IPS-NIHi7 (cell line): ENCODE results near the gene RHO.
A peak's percentile ranks its signal among the peaks of the same experiment; 100 is the strongest.
"Not testable (repeated sequence)": the region's sequence is repeated elsewhere in the genome, so short reads cannot be mapped to it uniquely, and the experiment has no call there.

ENCODE experiments used
- DNase-seq: peaks from one replicate; pipeline ENCODE4 v3.0.0; 2012; ENCODE audit warnings: mixed read lengths; ENCODE audit errors: extremely low spot score

Gene RHO

DNA sequence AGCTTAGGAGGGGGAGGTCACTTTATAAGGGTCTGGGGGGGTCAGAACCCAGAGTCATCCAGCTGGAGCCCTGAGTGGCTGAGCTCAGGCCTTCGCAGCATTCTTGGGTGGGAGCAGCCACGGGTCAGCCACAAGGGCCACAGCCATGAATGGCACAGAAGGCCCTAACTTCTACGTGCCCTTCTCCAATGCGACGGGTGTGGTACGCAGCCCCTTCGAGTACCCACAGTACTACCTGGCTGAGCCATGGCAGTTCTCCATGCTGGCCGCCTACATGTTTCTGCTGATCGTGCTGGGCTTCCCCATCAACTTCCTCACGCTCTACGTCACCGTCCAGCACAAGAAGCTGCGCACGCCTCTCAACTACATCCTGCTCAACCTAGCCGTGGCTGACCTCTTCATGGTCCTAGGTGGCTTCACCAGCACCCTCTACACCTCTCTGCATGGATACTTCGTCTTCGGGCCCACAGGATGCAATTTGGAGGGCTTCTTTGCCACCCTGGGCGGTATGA, at the start of gene RHO:
Gene RHO (plus strand): TSS at position 51 of the 512 bp plus-strand sequence. CDS start 95 bp downstream, at position 146.
- DNase-seq = no peak

DNA sequence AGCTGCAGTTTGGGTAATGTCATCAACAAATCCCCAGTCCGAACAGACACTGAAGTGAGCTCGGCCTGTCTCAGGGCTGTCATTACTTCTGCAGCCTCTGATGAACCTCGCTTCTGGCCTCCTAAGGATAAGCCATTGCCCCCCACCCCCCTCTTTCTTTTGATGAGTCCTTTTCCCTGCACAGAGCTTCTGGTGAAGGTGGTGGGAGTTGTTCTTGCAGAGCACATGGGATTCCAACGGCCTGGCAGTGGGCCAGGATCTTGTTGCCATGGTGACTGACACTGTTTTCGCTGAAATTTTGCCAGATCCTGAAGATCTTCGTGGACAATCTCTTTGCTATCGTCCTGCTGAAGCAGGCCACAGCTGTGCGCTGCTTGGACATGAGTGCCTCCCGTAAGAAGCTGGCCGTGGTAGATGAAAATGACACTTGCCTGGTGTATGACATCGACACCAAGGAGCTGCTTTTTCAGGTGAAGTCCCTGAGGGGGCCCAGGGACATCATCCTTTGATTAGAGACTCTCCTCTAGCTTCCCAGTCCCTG, 47.1 kb upstream of the RHO start:
- DNase-seq = not testable (repeated sequence)

DNA sequence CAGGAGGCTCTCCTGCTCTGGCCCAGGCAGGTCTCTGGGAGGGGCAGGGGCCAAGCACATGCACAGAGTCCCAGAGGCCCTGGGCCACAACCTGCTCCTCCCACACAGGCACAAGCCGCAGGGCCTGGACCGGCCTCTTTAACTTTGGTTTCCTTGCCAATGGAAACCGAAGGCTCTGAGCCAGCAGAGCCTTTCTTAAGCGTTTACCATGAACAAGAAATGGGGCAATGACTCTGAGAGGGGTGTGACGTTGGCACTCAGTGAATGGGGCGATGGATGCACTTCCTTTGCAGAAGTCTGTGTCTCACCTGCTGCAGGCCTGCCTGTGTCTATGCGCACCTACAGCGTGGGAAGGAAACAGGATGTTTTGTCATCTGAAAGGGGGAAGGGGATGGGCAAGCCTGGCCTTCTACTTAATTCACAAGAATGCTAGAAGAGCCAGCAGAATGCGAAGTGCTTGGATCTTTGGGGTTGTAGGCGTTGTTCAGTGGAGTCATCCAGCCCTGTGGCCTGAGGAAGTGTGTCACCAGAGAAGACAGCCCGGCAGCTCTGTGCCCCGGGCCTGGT, 46.6 kb upstream of the RHO start:
- DNase-seq = no peak

DNA sequence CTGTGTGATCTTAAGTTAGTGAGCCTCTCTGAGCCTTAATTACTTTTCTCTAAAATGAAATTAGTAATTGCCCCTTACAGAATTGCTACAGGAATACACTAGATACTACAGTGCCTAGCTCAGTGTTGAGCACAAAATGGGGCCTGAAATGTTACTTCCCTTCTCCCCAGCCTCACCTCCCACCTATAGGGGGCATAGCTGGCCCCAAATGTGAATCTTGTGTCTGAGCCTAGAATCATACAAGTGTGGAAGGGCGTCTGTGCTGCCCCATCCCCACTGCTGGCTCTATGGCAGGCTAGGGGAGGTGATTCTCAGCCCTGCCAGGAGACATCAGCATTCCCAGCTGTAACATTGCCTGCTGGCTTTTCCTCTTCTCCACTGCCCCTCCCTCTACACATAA, 45.7 kb upstream of the RHO start:
- peak; percentile 48 for DNase-seq

DNA sequence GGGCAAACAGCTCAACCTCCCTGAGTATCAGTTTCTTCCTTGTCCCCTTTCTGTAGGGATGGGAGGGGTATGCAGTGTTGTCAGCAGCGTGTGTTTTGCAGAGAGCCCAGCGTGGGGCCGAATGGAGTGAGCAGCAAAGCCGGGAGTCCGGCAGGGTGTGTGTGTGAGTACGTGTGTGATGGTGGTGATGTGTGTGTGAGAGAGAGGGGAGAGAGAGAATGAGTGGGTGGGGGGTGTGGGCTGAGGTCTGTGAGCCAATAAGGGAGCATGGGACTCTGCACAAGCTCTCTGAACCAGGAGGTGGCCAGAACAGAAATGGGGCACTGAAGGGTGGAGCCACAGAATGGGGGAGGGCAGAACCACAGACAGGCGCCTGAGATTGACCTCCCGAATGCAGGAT, 44.6 kb upstream of the RHO start:
- no peak for DNase-seq

DNA sequence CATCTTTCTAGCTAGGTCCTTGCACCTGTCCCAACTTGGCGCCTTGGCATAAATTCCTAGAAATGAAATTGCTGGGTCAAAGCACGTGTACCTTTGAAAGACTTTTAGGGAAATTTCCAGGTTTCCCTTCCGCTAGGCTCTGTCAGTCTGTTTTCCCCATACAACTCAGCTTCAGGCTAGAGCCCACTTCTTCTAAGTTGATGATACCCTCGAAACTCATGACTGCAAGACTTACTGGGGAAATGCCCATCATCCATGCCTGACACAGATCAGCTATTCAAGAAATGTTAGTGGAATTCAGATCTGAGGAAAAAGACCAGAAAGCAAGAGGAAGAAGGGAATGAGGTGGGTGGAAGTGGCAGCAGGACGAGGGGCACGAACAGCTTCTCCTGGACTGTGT, 43.3 kb upstream of the RHO start:
- DNase-seq = not testable (repeated sequence)

DNA sequence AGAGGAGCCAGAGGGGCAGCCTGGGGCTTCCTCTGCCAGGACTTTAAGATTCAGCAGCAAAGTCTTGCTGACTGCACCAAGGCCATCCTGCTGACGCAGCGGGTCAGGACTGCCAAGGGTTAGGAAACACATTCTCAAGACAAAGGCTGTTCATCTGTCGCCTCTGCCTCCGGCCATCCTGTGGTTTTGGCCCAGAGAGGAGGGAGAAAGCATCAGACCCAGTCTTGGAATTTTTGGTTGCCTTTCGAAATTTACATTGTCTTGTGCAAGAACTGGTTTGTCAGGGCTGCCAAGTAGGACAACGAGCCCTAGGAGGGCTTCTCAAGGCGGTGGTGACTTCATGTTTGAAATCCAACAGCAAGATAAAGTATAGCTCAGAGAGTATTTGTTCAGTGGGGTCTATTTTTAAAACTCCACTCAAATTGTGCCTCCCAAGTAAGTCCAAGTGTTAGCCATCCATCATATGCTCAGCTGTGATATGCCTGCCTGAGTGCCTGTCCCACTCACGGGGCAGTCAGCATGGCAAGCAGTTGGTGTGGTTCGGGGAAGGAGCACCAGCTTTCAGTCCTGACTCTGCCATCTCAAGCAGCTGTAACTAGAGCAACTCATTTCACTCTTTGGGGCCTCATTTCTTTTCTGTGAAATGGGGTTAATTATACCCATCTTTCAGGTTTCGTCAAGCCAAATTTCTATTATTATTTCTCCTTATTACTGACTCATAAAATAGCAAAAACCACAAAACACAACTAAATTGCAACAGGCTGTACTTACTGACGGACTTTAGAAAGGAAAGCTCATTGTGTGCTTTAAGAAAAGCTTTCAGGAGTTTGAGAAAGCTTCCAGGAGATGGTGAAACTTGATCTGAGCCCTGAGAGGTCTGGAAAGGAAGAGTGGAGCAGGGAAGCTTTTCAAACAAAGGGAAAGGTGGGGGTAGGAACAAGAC, 42.4 kb upstream of the RHO start:
- DNase-seq = peak; percentile 58

DNA sequence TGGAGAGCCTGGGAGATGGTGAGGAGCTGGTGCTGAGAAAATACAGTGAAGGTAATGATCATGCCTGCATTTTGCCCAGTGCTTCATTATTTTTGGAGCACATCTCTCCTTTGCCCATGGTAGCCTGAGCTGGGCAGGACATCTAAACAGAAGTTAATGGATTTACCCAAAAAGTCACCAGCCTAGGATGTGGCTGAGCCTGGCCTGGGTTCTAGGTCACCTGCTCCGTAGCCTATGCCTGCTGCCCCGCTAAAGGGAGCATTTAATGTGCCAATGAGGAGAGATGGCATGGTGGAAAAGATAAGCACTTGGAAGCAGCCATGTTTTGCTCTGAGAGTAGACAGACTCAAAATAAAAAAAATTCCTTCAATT, 41.8 kb upstream of the RHO start:
- DNase-seq = no peak

DNA sequence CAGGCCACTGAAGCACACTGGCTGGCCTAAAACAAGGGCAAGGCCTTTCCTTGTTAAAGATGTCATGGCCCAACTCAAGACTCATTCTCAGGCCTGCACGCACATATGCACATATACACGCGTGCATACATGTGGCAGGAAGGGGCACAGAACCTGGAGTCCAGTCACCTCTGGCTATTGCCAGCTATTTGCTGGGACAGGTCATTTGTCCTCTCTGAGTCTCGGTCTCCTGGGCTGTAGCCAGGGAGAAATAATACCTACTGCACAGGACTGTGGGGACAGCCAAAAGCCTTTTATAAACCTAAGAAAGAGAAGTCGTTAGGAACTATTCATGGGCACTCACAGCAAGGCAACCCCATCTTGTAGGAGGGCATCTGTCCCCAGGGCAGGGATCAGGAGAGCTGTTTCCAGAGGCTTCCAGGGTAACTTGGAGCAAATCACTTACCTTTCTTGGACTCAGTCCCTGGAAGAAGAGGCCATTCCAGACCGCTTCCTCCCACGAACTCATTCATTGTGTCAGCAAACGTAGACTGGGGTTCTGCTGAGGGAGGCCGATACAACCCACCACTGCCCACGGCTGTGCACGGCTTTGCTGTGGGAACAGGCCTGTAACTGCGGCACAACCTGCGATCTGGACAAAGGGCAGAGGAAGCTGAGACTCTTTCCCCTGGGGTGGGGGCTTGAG, 41.1 kb upstream of the RHO start:
- DNase-seq = no peak

DNA sequence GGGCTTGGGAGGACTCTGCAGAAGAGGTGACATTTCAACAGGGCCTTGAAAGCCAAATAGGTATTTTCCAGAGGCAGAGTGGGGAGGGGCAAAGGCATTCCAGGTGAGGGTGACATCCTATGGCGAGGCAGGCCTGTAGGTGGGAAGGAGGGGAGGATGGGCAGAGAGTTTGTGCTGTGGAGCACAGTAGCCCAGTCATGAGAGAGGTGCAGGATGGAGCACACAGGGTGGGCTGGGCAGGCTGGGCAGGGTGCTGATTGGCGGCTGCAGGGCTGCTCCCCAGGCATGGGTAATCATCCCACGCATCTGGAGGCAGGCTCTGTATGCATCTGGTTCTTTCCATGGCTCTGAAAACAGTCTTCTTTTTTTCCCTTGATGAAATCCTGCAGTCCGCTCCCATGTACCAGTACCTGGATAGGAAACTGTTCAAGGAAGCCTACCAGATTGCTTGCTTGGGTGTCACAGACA, 40.5 kb upstream of the RHO start:
- not testable (repeated sequence) for DNase-seq

DNA sequence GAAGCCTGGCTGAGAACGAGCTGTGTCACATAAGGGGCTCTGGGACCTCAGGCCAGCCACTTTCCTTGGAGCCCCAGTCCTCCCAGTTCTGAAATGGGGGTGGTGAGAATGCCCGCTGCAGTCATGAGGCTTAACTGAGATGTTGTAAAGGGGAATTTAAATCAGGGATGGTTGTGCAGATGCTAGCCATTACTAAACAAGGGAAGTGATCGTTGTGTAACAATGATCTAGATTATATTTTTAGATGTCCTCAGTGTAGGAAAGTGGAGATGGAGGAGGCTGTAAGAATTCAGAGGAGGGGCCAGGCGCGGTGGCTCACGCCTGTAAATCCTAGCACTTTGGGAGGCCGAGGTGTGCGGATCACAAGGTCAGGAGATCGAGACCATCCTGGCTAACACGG, 39.2 kb upstream of the RHO start:
- not testable (repeated sequence) for DNase-seq

DNA sequence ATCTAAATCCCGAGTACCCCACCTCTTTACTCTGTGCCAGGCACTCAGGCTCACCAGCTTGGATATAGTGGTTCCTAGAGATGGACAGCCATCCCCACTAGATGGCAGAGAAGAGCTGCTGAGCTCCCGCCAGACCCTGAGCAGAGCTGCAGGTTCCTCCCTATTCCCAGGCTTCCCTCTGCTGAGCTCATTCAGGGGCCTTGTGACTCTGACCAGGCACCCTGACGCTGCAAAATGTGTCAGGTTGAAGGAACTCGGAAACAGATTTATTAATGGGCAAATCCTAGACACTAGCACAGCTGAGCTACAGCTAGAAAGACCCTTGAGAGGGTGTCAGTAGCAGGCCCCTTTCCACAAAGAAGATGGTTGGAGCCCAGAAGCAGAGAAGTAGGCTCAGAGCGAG, 38.2 kb upstream of the RHO start:
- peak; percentile 92 for DNase-seq

DNA sequence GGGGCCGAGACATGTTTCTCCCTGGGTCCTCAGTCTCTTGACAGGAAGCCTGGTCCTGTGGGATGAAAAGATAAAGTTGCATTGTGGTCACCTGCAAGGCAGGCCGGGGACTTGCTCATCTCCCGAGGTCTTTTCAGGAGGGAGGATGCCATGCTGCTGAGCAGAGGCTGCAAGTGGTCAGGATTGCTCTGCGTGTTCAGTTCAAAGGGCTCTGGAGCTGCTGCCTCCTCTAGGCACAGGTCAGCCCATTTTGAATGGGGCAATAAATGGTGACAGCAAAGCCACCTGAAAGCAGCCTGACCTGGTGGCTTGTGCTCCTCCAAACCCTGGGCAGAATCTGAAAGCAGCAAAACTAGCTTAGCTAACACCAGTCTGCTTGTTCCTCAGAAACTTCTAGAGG, 37.4 kb upstream of the RHO start:
- DNase-seq = not testable (repeated sequence)

DNA sequence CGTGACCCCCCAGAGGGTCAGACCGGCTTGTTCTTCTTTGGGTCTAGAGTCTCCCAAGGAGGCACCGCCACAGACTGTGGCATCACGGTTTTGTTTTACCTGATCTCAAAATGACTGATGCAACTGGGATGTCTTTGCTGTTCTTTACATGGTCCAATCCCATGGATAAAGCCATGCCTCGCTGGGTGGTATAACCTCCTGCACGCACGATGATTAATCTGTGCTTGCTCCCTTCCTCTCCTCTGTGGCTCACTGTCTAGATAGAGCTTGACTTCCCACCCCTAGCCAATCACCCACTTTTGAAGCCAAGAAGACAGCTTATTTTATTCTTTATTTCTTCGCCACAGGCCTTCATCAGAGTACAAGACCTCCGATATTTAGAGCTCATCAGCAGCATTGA, 36.6 kb upstream of the RHO start:
- no peak for DNase-seq

DNA sequence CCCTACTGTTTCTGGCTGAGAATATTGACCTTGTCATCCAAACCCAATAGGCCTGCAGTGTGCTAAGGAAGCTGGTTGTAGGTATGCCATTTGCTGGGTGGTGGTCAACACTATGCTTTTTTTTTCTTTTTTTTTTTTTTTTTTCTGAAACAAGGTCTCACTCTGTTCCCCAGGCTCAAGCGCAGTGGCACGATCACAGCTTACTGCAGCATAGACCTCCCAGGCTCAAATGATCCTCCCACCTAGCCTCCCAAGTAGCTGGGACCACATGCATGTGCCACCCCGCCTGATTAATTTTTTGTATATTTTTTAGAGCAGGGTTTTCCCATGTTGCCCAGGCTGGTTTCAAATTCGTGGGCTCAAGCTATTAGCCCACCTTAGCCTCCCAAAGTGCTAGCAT, 35.7 kb upstream of the RHO start:
- no peak for DNase-seq

DNA sequence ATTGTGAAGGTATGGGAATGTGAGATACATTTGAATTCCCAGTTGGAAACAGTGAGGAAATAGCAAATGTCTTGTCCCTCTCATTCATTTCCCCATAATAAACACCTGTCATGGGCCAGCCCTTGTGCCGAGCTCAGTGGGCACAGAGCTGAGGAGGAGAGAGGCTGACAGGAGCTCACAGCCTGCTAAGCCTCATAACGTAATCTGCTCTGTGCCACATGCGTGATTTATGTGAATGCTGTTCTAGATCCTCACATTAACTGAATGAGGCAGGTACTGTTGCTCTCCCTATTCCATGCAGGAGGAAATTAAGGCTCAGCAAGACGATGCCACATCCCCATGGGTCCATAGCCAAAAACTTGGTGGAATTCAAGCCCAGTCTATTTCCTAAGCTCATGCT, 35.2 kb upstream of the RHO start:
- no peak for DNase-seq

DNA sequence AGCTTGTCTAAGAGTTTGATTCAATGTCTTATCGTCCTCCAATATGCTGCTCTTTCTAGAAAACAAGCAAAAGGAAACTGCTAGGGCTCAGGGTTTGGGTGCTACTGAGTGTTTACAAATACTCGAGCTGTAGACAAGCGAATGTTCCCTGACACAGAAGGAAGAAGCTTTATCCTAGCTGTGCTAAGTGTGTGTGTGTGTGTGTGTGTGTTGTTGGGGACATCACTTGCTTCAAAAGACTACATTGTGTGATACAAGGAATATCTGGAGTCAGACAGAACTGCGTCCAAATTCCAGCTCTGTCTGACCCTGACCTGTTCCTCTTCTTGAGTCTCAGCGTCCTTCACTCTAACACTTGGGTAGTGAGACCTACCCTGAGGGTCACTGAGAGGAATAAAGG, 33.9 kb upstream of the RHO start:
- not testable (repeated sequence) for DNase-seq

DNA sequence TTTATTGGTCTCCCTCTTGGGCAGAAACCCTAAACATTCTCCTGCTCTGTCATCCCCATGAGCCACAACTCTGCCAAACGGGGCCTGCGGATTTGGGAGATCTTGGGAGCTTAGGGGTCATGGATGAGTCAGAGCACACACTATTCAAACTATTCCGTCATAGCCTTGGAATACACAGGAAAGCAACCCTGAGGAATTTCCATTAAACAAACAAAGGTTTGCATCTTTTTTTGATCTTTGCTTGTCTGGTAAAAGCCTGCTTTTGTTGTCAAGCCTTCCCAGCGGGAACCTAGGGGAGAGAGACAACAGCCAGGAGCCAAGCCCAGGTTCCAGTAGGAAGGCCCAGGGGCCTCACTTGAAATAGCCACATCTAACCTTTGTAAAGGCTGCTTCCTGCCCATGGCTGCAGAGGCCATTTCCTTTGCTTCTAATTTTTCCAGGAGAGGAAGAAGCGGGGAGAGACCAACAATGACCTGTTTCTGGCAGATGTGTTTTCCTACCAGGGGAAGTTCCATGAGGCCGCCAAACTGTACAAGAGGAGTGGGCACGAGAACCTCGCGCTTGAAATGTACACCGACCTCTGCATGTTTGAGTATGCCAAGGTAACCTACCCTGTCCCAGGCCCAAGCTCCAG, 33.3 kb upstream of the RHO start:
- DNase-seq = not testable (repeated sequence)

DNA sequence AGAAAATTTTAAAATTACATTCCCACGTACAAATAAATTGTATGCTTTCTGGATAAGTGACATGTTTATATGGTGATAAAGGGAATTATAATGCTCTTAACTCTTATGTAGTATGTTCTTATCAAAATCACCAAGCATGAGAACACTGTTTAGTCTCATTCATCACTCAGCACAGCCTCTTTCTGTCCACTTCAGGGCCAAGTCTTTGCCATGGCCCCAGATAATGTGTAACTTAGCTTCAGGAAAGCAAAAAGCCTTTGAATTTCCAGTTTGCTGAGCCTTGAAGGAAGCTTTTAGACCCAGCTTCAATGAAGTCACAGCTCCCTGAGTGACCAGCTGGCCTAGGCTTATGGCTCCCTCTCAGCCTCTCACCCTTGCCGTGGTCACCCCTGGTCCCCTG, 30.6 kb upstream of the RHO start:
- not testable (repeated sequence) for DNase-seq

DNA sequence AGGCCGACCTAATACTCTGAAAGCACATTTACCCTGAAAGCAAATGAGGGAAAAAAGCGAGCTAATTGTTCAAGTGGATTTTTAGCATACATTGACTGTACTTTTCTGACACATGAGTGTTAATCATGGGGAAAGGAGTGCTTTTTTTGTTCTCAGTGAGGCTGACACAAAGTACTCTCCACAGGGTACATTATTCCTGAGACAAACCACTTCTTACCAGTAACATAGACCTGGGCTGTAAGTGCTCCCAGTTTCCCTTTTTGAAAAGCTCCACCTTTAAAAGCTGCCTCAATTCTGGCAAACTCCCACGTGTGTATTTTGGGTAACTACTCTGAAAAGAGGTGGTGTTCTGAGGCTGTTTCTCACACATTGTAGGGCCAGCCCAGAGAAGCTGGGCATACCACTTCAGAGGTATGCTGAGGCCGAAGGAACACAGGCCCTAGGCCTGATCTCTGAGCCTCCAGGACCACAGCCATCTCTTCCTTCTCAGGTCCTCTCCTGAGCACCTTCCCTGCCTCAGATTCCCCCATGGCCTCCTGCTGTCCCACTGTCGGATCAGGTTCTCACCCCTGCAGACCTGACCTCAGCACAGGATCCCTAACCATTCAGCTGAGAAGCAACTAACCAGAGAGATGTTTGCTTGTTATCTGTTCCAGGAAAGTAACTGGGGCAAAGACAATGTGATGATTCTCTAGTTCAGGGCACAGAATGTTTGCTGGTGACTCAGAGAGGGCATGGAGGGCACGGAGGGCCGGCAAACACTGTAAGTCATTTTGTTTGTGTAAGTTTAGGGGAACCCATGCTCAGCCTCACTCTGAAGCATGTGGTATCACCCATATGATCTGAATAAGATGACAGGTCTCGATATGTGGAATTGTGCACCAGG, 29.6 kb upstream of the RHO start:
- DNase-seq = not testable (repeated sequence)
